HCT116 (cell line): ENCODE results near the gene NDUFB10. TPM values are rescaled to one million over a fixed set of nuclear protein-coding genes. Genes with fewer than 3 reads are reported as not detected.

Experiments used
- ATAC-seq: fragments of 200-7000 bp; cut with Tn5 transposase; 2 replicates; pipeline ENCODE4 v1.9.1; 2020; ENCODE audit warnings: mild to moderate bottlenecking, moderate library complexity
- BruUV-seq: library from RNA; stranded (reverse); fragments of 400-500 nt; replicated peaks from 2 replicates; lab custom pipeline; 2021; lab: Mats Ljungman, UMichigan
- CTCF ChIA-PET: fragments of 300-600 bp; sonication (Branson Sonifier 250); formaldehyde crosslinking; loops from one replicate; lab custom pipeline; 2021; ENCODE audit warnings: antibody characterized with exemption; lab: Charles Lee
- POLR2A ChIA-PET: fragments of 300-600, 350-600 bp; sonication (Branson Sonifier 250); formaldehyde crosslinking; loops from one replicate; lab custom pipeline; 2021; ENCODE audit warnings: antibody characterized with exemption; lab: Charles Lee
- RAD21 ChIA-PET, 2 experiments: fragments of 300-600 bp; sonication (Branson Sonifier 250); formaldehyde crosslinking; loops; one replicate each; lab custom pipeline; 2023; ENCODE audit warnings: low total read pairs in 2 of 2; ENCODE audit not compliant: uncharacterized antibody in 2 of 2, unreplicated experiment in 2 of 2, low non-redundant PET in 1 of 2; lab: Charles Lee
- DNase-seq: peaks from one replicate; pipeline ENCODE4 v3.0.0-alpha.2; 2010; ENCODE audit warnings: low read depth, low spot score
- H2AFZ ChIP-seq: fragments of 200-600 bp; shearing (Covaris generic), sonication (generic); 2 replicates; pipeline ENCODE4 v1.6.1; 2017; ENCODE audit warnings: low read depth, mixed run types, mixed read lengths, antibody characterized with exemption, low read length; ENCODE audit not compliant: poor library complexity, severe bottlenecking
- H3K27ac ChIP-seq: 2 replicates; pipeline ENCODE4 v1.5.1; 2012; ENCODE audit warnings: low read depth, low read length
- H3K27me3 ChIP-seq: fragments of 200-600 bp; sonication (generic); 2 replicates; pipeline ENCODE4 v1.6.1; 2016; ENCODE audit warnings: mixed run types, low read length, mixed read lengths; ENCODE audit not compliant: insufficient read depth
- H3K36me3 ChIP-seq, 2 experiments: fragments of 200-500 bp in 1 of 2; fragments of 200-600 bp in 1 of 2; sonication (Bioruptor generic) in 1 of 2; sonication (generic) in 1 of 2; 2 replicates each; pipeline versions ENCODE4 v1.5.1 to v1.6.1; 2014 to 2016; ENCODE audit warnings: low read length in 2 of 2, inconsistent platforms in 1 of 2, mixed read lengths in 1 of 2, mixed run types in 1 of 2; ENCODE audit not compliant: insufficient read depth in 2 of 2, control insufficient read depth in 1 of 2
- H3K4me1 ChIP-seq, 2 experiments: fragments of 200-600 bp in 1 of 2; sonication (generic) in 1 of 2; 2 replicates each; pipeline versions ENCODE4 v1.5.1 to v1.6.1; 2012 to 2017; ENCODE audit warnings: low read length in 2 of 2, inconsistent platforms in 1 of 2, mild to moderate bottlenecking in 1 of 2, mixed read lengths in 1 of 2, mixed run types in 1 of 2, moderate library complexity in 1 of 2; ENCODE audit not compliant: insufficient read depth in 2 of 2, control insufficient read depth in 1 of 2
- H3K4me2 ChIP-seq: fragments of 200-600 bp; sonication (generic); 2 replicates; pipeline ENCODE4 v1.6.1; 2017; ENCODE audit warnings: mixed run types, low read length, mixed read lengths
- H3K4me3 ChIP-seq, 2 experiments: fragments of 200-600 bp in 1 of 2; sonication (generic) in 1 of 2; replicated peaks in 1 of 2; 2 replicates each; pipeline ENCODE4 v1.5.1; 2011 to 2016; ENCODE audit warnings: low read length in 2 of 2, control low read depth in 1 of 2, low read depth in 1 of 2, mild to moderate bottlenecking in 1 of 2, mixed read lengths in 1 of 2, mixed run types in 1 of 2
- H3K79me2 ChIP-seq: fragments of 200-600 bp; sonication (generic); 2 replicates; pipeline ENCODE4 v1.6.1; 2017; ENCODE audit warnings: mild to moderate bottlenecking, mixed run types, low read length, moderate library complexity, mixed read lengths; ENCODE audit not compliant: insufficient read depth
- H3K9ac ChIP-seq: fragments of 200-600 bp; sonication (generic); 2 replicates; pipeline ENCODE4 v1.6.1; 2016; ENCODE audit warnings: low read length, mixed read lengths
- H3K9me2 ChIP-seq: fragments of 200-600 bp; sonication (generic), shearing (Covaris generic); 2 replicates; pipeline ENCODE4 v1.6.1; 2017; ENCODE audit warnings: mixed run types, mild to moderate bottlenecking, moderate library complexity; ENCODE audit not compliant: insufficient read depth
- H3K9me3 ChIP-seq, 2 experiments: fragments of 200-500 bp in 1 of 2; fragments of 200-600 bp in 1 of 2; sonication (Bioruptor generic) in 1 of 2; sonication (generic) in 1 of 2; 2 replicates each; pipeline ENCODE4 v1.6.1; 2014 to 2017; ENCODE audit warnings: low read length in 2 of 2, mixed read lengths in 2 of 2, inconsistent platforms in 1 of 2, low read depth in 1 of 2, mild to moderate bottlenecking in 1 of 2, mixed run types in 1 of 2, moderate library complexity in 1 of 2; ENCODE audit not compliant: control insufficient read depth in 1 of 2, insufficient read depth in 1 of 2
- H4K20me1 ChIP-seq: fragments of 200-600 bp; sonication (generic), shearing (Covaris generic); 2 replicates; pipeline ENCODE4 v1.6.1; 2017; ENCODE audit warnings: mixed run types, mild to moderate bottlenecking, moderate library complexity; ENCODE audit not compliant: insufficient read depth
- CBX3 ChIP-seq: IDR thresholded peaks from 2 replicates; pipeline ENCODE4 v1.6.1; 2012; ENCODE audit warnings: low read depth
- ELF1 ChIP-seq: IDR thresholded peaks from 2 replicates; pipeline ENCODE4 v1.6.1; 2012; ENCODE audit warnings: low read depth, borderline replicate concordance
- EZH2 ChIP-seq: fragments of 200-600 bp; sonication (generic); IDR thresholded peaks from 2 replicates; pipeline ENCODE4 v1.6.1; 2017; ENCODE audit warnings: antibody characterized with exemption, mixed run types
- EZH2phosphoT487 ChIP-seq: fragments of 200-600 bp; IDR thresholded peaks from 2 replicates; pipeline ENCODE4 v1.6.1; 2018; ENCODE audit warnings: antibody characterized with exemption, borderline replicate concordance
- FOSL1 ChIP-seq: IDR thresholded peaks from 2 replicates; pipeline ENCODE4 v1.6.1; 2012; ENCODE audit warnings: low read depth
- POLR2AphosphoS5 ChIP-seq: IDR thresholded peaks from 2 replicates; pipeline ENCODE4 v1.6.1; 2011; ENCODE audit warnings: mild to moderate bottlenecking, low read depth, low read length, moderate library complexity
- RAD21 ChIP-seq: IDR thresholded peaks from 2 replicates; pipeline ENCODE4 v1.6.1; 2012; ENCODE audit warnings: low read depth, mild to moderate bottlenecking
- SIN3A ChIP-seq: IDR thresholded peaks from 2 replicates; pipeline ENCODE4 v1.6.1; 2012; ENCODE audit warnings: low read depth
- SRF ChIP-seq: IDR thresholded peaks from 2 replicates; pipeline ENCODE4 v1.6.1; 2012; ENCODE audit warnings: low read depth
- ZFX ChIP-seq: fragments of 450-650 bp; IDR thresholded peaks from 2 replicates; pipeline ENCODE4 v1.6.1; 2017
- ZNF274 ChIP-seq: fragments of 200-500 bp; sonication (Bioruptor generic); IDR thresholded peaks from 2 replicates; pipeline ENCODE4 v1.6.1; 2014; ENCODE audit warnings: mild to moderate bottlenecking, low read depth, low read length, inconsistent platforms
- intact Hi-C: fragments of 100-400 bp; cut with micrococcal nuclease; formaldehyde crosslinking; loops from 2 replicates; pipeline ENCODE4 v1.10.0; 2022
- total RNA-seq: library from RNA; stranded (reverse); gene quantifications from one replicate; pipeline ENCODE4 v1.2.1, GENCODE V29; 2021; ENCODE audit not compliant: unreplicated experiment
- TF ChIP-seq, protein P1 (sequence below): IDR thresholded peaks from 2 replicates; pipeline ENCODE4 v1.6.1; 2011; ENCODE audit warnings: mild to moderate bottlenecking, low read length, moderate library complexity; ENCODE audit not compliant: insufficient replicate concordance; ENCODE audit errors: extremely low read depth
- TF ChIP-seq, protein P2 (sequence below): IDR thresholded peaks from 2 replicates; pipeline ENCODE4 v1.6.1; 2012; ENCODE audit warnings: low read depth
- TF ChIP-seq, protein P3 (sequence below): IDR thresholded peaks from 2 replicates; pipeline ENCODE4 v1.6.1; 2012
- TF ChIP-seq, protein P4 (sequence below), 3 experiments: fragments of 200-600 bp in 1 of 3; sonication (generic) in 1 of 3; IDR thresholded peaks in 2 of 3; conservative IDR thresholded peaks in 1 of 3; 2 replicates each; pipeline ENCODE4 v1.5.1; 2012 to 2017; ENCODE audit warnings: low read depth in 2 of 3, low read length in 2 of 3, antibody characterized with exemption in 1 of 3, borderline replicate concordance in 1 of 3, control low read depth in 1 of 3, mild to moderate bottlenecking in 1 of 3, mixed read lengths in 1 of 3, mixed run types in 1 of 3, moderate library complexity in 1 of 3; ENCODE audit not compliant: insufficient read depth in 1 of 3

The NDUFB10 gene
- total RNA-seq, 1 experiment from 2014 or later = 273 TPM

DNA sequence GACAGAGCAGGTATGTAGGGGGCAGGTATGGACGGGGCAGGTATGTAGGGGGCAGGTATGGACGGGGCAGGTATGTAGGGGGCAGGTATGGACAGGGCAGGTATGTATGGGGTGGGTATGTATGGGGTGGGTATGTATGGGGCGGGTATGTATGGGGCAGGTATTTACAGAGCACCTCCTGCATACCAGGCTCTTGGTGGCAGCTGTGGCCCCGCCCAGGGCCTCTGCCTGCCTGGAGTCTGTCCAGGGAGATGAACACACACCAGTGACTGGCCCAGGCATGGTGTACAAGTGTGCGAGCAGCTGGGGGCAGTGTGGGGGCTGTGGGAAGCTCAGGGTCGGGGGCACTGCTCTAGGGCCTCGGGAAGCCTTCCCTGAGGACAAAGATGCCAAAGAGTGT, 9.3 kb upstream of the NDUFB10 start (continued):
- TF ChIP-seq, protein P1, sequence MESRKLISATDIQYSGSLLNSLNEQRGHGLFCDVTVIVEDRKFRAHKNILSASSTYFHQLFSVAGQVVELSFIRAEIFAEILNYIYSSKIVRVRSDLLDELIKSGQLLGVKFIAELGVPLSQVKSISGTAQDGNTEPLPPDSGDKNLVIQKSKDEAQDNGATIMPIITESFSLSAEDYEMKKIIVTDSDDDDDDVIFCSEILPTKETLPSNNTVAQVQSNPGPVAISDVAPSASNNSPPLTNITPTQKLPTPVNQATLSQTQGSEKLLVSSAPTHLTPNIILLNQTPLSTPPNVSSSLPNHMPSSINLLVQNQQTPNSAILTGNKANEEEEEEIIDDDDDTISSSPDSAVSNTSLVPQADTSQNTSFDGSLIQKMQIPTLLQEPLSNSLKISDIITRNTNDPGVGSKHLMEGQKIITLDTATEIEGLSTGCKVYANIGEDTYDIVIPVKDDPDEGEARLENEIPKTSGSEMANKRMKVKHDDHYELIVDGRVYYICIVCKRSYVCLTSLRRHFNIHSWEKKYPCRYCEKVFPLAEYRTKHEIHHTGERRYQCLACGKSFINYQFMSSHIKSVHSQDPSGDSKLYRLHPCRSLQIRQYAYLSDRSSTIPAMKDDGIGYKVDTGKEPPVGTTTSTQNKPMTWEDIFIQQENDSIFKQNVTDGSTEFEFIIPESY = no peak
- TF ChIP-seq SIN3A (no peak), SRF (no peak), EZH2 (no peak), POLR2AphosphoS5 (no peak)

DNA sequence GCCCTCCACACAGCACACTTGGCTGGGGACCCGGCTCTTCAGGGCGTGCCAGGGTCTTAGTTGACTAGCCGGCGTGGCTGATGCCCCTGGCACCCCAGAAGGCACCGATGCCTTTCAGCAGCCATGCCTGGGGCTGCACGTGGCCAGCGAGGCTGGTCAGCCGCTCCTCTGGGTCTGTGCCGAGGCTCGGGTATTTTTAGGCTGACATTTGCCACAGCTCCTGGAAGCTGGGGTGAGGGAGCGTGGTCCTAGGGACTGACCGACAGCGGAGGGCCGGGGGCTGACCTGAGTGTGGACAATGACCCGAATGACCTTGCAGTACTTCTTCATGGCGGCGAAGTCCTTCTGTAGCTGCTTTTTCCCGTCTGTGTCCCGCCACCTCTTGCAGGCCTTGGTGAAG, 8.8 kb upstream of the NDUFB10 start:
- Histone ChIP-seq H4K20me1 (no peaks in the 10 kb centered on the region), H3K27me3 (no peaks in the 10 kb centered on the region), H3K9me2 (no peaks in the 10 kb centered on the region), H3K36me3 (no peaks in the 10 kb centered on the region), H3K79me2 (no peaks in the 10 kb centered on the region), H2AFZ (no peak overlapping the region), H3K4me3 (no peak overlapping the region), H3K9ac (no peak overlapping the region), H3K27ac (no peak overlapping the region; the same call in 1 of the 2 replicates), H3K4me1 (peaks cover 0 to 2% of the 10 kb centered on the region in 2 experiments; a peak in 3 of 4 replicates), H3K4me2 (no peak overlapping the region), H3K9me3 (no peaks in the 10 kb centered on the region)
- BruUV-seq = no TSS peak
- ChIA-PET RAD21 (no interaction called here), POLR2A (interaction anchor here (1.1 kb wide), 1 partner anchor 14 kb away, joined by 4 read pairs; the partner anchor contains the start of gene RPS2), CTCF (no interaction called here)
- TF ChIP-seq RAD21 = no peak
- no peak for TF ChIP-seq SIN3A
- TF ChIP-seq, protein P2, sequence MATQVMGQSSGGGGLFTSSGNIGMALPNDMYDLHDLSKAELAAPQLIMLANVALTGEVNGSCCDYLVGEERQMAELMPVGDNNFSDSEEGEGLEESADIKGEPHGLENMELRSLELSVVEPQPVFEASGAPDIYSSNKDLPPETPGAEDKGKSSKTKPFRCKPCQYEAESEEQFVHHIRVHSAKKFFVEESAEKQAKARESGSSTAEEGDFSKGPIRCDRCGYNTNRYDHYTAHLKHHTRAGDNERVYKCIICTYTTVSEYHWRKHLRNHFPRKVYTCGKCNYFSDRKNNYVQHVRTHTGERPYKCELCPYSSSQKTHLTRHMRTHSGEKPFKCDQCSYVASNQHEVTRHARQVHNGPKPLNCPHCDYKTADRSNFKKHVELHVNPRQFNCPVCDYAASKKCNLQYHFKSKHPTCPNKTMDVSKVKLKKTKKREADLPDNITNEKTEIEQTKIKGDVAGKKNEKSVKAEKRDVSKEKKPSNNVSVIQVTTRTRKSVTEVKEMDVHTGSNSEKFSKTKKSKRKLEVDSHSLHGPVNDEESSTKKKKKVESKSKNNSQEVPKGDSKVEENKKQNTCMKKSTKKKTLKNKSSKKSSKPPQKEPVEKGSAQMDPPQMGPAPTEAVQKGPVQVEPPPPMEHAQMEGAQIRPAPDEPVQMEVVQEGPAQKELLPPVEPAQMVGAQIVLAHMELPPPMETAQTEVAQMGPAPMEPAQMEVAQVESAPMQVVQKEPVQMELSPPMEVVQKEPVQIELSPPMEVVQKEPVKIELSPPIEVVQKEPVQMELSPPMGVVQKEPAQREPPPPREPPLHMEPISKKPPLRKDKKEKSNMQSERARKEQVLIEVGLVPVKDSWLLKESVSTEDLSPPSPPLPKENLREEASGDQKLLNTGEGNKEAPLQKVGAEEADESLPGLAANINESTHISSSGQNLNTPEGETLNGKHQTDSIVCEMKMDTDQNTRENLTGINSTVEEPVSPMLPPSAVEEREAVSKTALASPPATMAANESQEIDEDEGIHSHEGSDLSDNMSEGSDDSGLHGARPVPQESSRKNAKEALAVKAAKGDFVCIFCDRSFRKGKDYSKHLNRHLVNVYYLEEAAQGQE = no peak
- TF ChIP-seq ZNF274 = no peak
- no peak for TF ChIP-seq ZFX
- no peak for TF ChIP-seq FOSL1
- TF ChIP-seq, protein P3, sequence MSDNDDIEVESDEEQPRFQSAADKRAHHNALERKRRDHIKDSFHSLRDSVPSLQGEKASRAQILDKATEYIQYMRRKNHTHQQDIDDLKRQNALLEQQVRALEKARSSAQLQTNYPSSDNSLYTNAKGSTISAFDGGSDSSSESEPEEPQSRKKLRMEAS = no peak
- TF ChIP-seq SRF = no peak
- TF ChIP-seq CBX3 = no peak
- no peak for TF ChIP-seq EZH2phosphoT487
- TF ChIP-seq, protein P1 = no peak
- TF ChIP-seq ELF1 = no peak
- TF ChIP-seq, protein P4, sequence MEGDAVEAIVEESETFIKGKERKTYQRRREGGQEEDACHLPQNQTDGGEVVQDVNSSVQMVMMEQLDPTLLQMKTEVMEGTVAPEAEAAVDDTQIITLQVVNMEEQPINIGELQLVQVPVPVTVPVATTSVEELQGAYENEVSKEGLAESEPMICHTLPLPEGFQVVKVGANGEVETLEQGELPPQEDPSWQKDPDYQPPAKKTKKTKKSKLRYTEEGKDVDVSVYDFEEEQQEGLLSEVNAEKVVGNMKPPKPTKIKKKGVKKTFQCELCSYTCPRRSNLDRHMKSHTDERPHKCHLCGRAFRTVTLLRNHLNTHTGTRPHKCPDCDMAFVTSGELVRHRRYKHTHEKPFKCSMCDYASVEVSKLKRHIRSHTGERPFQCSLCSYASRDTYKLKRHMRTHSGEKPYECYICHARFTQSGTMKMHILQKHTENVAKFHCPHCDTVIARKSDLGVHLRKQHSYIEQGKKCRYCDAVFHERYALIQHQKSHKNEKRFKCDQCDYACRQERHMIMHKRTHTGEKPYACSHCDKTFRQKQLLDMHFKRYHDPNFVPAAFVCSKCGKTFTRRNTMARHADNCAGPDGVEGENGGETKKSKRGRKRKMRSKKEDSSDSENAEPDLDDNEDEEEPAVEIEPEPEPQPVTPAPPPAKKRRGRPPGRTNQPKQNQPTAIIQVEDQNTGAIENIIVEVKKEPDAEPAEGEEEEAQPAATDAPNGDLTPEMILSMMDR (IDR thresholded peaks at IDR 0.05 in 2 of 3, conservative IDR thresholded peaks at IDR 0.05 in 1 of 3; ENCODE audit: borderline replicate concordance in 1 of 3, insufficient read depth in 1 of 3, low read depth in 2 of 3, low read length in 2 of 3) = no peak
- ATAC-seq (no peak), DNase-seq (no peak)
- intact Hi-C loops = no loop called here
